Endothelial cell of umbilical vein (primary cell): ENCODE data around the gene CTTNBP2NL. TPM values are rescaled to one million over a fixed set of nuclear protein-coding genes. Genes with fewer than 3 reads are reported as not detected.

ENCODE experiments used
- BruUV-seq: library from RNA; stranded (reverse); fragments of 400-500 nt; replicated peaks from 2 replicates; lab custom pipeline; 2021; lab: Mats Ljungman, UMichigan
- CTCF ChIA-PET: fragments of 300-600, 350-600 bp; sonication (Branson Sonifier 250); formaldehyde crosslinking; loops from one replicate; lab custom pipeline; 2021; ENCODE audit warnings: antibody characterized with exemption, inconsistent platforms; lab: Charles Lee
- POLR2A ChIA-PET: fragments of 300-600, 350-600 bp; sonication (Branson Sonifier 250); formaldehyde crosslinking; loops from one replicate; lab custom pipeline; 2021; ENCODE audit warnings: antibody characterized with exemption, inconsistent platforms; lab: Charles Lee
- DNase-seq: peaks from one replicate; pipeline ENCODE4 v3.0.0-alpha.2; 2011; ENCODE audit warnings: low read depth, low spot score
- FAIRE-seq: peaks from 2 replicates; lab custom pipeline; 2011; peaks lifted over from hg19 to GRCh38; lab: Jason Lieb, UNC
- H2AFZ ChIP-seq: 2 replicates; pipeline ENCODE4 v1.6.0; 2012; ENCODE audit warnings: low read depth, low read length, control low read depth, inconsistent platforms
- H3K27ac ChIP-seq: 2 replicates; pipeline ENCODE4 v1.5.1; 2011; ENCODE audit warnings: low read depth, mild to moderate bottlenecking, control low read depth, low read length, moderate library complexity; ENCODE audit not compliant: insufficient read depth
- H3K27me3 ChIP-seq, 2 experiments: 2 replicates each; pipeline versions ENCODE4 v1.6.0 to v1.6.1; 2011; ENCODE audit warnings: low read length in 2 of 2, mixed read lengths in 1 of 2; ENCODE audit not compliant: control insufficient read depth in 2 of 2, insufficient read depth in 2 of 2
- H3K36me3 ChIP-seq, 2 experiments: 2 replicates in 1 of 2; 3 replicates in 1 of 2; pipeline ENCODE4 v1.5.1; 2011; ENCODE audit warnings: low read length in 2 of 2, mild to moderate bottlenecking in 1 of 2, moderate library complexity in 1 of 2; ENCODE audit not compliant: control insufficient read depth in 2 of 2, insufficient read depth in 2 of 2; ENCODE audit errors: extremely low read depth in 1 of 2
- H3K4me1 ChIP-seq: 3 replicates; pipeline ENCODE4 v1.5.1; 2011; ENCODE audit warnings: mild to moderate bottlenecking, low read length; ENCODE audit not compliant: control insufficient read depth, insufficient read depth; ENCODE audit errors: extremely low read depth
- H3K4me2 ChIP-seq: 2 replicates; pipeline ENCODE4 v1.6.1; 2011; ENCODE audit warnings: low read length, control low read depth, mixed read lengths; ENCODE audit not compliant: insufficient read depth
- H3K4me3 ChIP-seq, 3 experiments: fragments of 200-600 bp in 1 of 3; sonication (generic), shearing (Covaris generic) in 1 of 3; replicated peaks in 1 of 3; 2 replicates each; pipeline ENCODE4 v1.5.1; 2011 to 2016; ENCODE audit warnings: control low read depth in 3 of 3, low read length in 3 of 3, mild to moderate bottlenecking in 2 of 3, inconsistent platforms in 1 of 3, low read depth in 1 of 3, moderate library complexity in 1 of 3; ENCODE audit not compliant: insufficient read depth in 1 of 3
- H3K79me2 ChIP-seq: 2 replicates; pipeline ENCODE4 v1.6.0; 2012; ENCODE audit warnings: low read length, inconsistent platforms; ENCODE audit not compliant: control insufficient read depth, insufficient read depth
- H3K9ac ChIP-seq: replicated peaks from 2 replicates; pipeline ENCODE3; 2011; ENCODE audit warnings: low read length, control low read depth; ENCODE audit not compliant: insufficient read depth; ENCODE audit errors: extremely low read depth
- H3K9me1 ChIP-seq: replicated peaks from 3 replicates; pipeline ENCODE4 v1.6.0; 2011; ENCODE audit warnings: mild to moderate bottlenecking, low read length; ENCODE audit not compliant: control insufficient read depth, insufficient read depth; ENCODE audit errors: extremely low read depth
- H3K9me3 ChIP-seq: replicated peaks from 2 replicates; pipeline ENCODE4 v1.5.1; 2012; ENCODE audit warnings: low read length, inconsistent platforms; ENCODE audit not compliant: control insufficient read depth, insufficient read depth
- H4K20me1 ChIP-seq: replicated peaks from 2 replicates; pipeline ENCODE3; 2011; ENCODE audit warnings: mild to moderate bottlenecking, low read length; ENCODE audit not compliant: control insufficient read depth, insufficient read depth; ENCODE audit errors: extremely low read depth
- CTCF ChIP-seq, 2 donors: IDR thresholded peaks; 1 replicate in 1 of 2; 2 replicates in 1 of 2; pipeline ENCODE4 v1.5.1; 2011; ENCODE audit warnings: low read length in 2 of 2, mild to moderate bottlenecking in 2 of 2, moderate library complexity in 2 of 2, control low read depth in 1 of 2, inconsistent platforms in 1 of 2, low read depth in 1 of 2; ENCODE audit not compliant: insufficient read depth in 1 of 2; ENCODE audit errors: extremely low read depth in 1 of 2
- EZH2 ChIP-seq: IDR thresholded peaks from 2 replicates; pipeline ENCODE4 v1.6.1; 2012; ENCODE audit warnings: borderline replicate concordance, low read depth, mild to moderate bottlenecking, moderate library complexity, low read length, inconsistent platforms; ENCODE audit not compliant: severe bottlenecking
- FOS ChIP-seq: IDR thresholded peaks from 2 replicates; pipeline ENCODE4 v1.6.1; 2011; ENCODE audit warnings: mild to moderate bottlenecking, low read length, moderate library complexity, borderline replicate concordance; ENCODE audit not compliant: insufficient read depth
- GATA2 ChIP-seq: IDR thresholded peaks from 2 replicates; pipeline ENCODE4 v1.7.0; 2011; ENCODE audit warnings: low read depth, mild to moderate bottlenecking, moderate library complexity, mixed read lengths, low read length; ENCODE audit not compliant: insufficient read length, insufficient read depth
- JUN ChIP-seq: IDR thresholded peaks from 2 replicates; pipeline ENCODE4 v1.6.1; 2011; ENCODE audit warnings: borderline replicate concordance, low read depth; ENCODE audit not compliant: insufficient read length, insufficient read depth
- MAX ChIP-seq: IDR thresholded peaks from 2 replicates; pipeline ENCODE4 v1.6.1; 2011; ENCODE audit not compliant: insufficient read depth, insufficient read length
- MYC ChIP-seq: IDR thresholded peaks from one replicate; pipeline ENCODE4 v1.6.1; 2011; ENCODE audit warnings: mild to moderate bottlenecking, low read depth, low read length
- POLR2A ChIP-seq: IDR thresholded peaks from 2 replicates; pipeline ENCODE4 v1.6.1; 2012; ENCODE audit warnings: low read depth, mild to moderate bottlenecking, control low read depth, low read length
- POLR2AphosphoS5 ChIP-seq: IDR thresholded peaks from 2 replicates; pipeline ENCODE4 v1.6.1; 2012; ENCODE audit warnings: low read depth, mild to moderate bottlenecking, control low read depth, low read length, moderate library complexity; ENCODE audit not compliant: insufficient read depth
- dilution Hi-C: fragments of 300-500 bp; cut with MboI; formaldehyde crosslinking; loops from one replicate; pipeline ENCODE4 v1.15.0; 2019; ENCODE audit warnings: low sequenced_read_pairs; ENCODE audit not compliant: extremely low pct_ligation_motif_present
- intact Hi-C: fragments of 100-400 bp; cut with micrococcal nuclease; formaldehyde crosslinking; loops from one replicate; pipeline ENCODE4 v1.10.0; 2022
- polyA plus RNA-seq, 4 experiments: library from polyadenylated mRNA; depleted of rRNA in 3 of 4; stranded (reverse) in 3 of 4; unstranded in 1 of 4; fragments of >200 nt; gene quantifications; 2 replicates each; pipeline versions ENCODE4 v1.2.1 to v1.2.3, GENCODE V29; 2011 to 2012; ENCODE audit warnings: missing spikeins in 1 of 4
- total RNA-seq: library from RNA; stranded (reverse); gene quantifications from 2 replicates; pipeline ENCODE4 v1.2.3, GENCODE V29; 2021

The CTTNBP2NL gene
- total and polyA plus RNA-seq, 2 donors (not counting 3 experiments of a cell fraction or from before 2014, with no cell fraction given) = 21.5 to 94.4 TPM

- Histone ChIP-seq H3K4me3 (no peak overlapping the region), H2AFZ (no peak overlapping the region), H3K9ac (no peak overlapping the region), H3K79me2 (no peaks in the 10 kb centered on the region), H3K27me3 (peaks cover 13 to 32% of the 10 kb centered on the region in 2 experiments), H4K20me1 (no peaks in the 10 kb centered on the region), H3K4me2 (no peak overlapping the region), H3K9me1 (no peaks in the 10 kb centered on the region), H3K4me1 (no peaks in the 10 kb centered on the region), H3K9me3 (no peaks in the 10 kb centered on the region), H3K27ac (no peak overlapping the region), H3K36me3 (no peaks in the 10 kb centered on the region)
- TF ChIP-seq MAX = no peak
- no peak for TF ChIP-seq GATA2
- no peak for TF ChIP-seq JUN
- TF ChIP-seq POLR2A = no peak
- TF ChIP-seq MYC = no peak
- TF ChIP-seq CTCF (IDR thresholded peaks at IDR 0.05; ENCODE audit: extremely low read depth in 1 of 2, insufficient read depth in 1 of 2, low read depth in 1 of 2, low read length in 2 of 2) = no peak
- TF ChIP-seq FOS = no peak
- TF ChIP-seq POLR2AphosphoS5 = no peak
- no peak for TF ChIP-seq EZH2
- dilution Hi-C loops (no loop called here), intact Hi-C loops (no loop called here)
- FAIRE-seq (no peak), DNase-seq (no peak)
- no TSS peak for BruUV-seq
- ChIA-PET CTCF (interaction anchor here (1.0 to 7.6 kb wide), 11 partner anchors 12 to 447 kb away, joined by 3 to 137 read pairs (median 7); partner anchors contain the start of gene PPM1J), POLR2A (no interaction called here)
These were observed 37.8 kb upstream of the CTTNBP2NL start for GRCh38 chr1:112358061-112358770.
